HepG2 (cell line): ENCODE data around the gene CA7. TPM values are rescaled to one million over a fixed set of nuclear protein-coding genes. Genes with fewer than 3 reads are reported as not detected.

Source experiments
- ELF4 ChIP-seq: sonication (generic); formaldehyde crosslinking; IDR thresholded peaks from 2 replicates; pipeline ENCODE4 v1.5.0; 2020; ENCODE audit warnings: missing genetic modification reagents, mild to moderate bottlenecking, moderate library complexity, borderline replicate concordance
- GTF3A ChIP-seq: sonication (generic); formaldehyde crosslinking; conservative IDR thresholded peaks from 2 replicates; pipeline ENCODE4 v1.4.0; 2020; ENCODE audit warnings: mild to moderate bottlenecking, missing genetic modification reagents
- HES4 ChIP-seq: sonication (generic); formaldehyde crosslinking; IDR thresholded peaks from 2 replicates; pipeline ENCODE4 v1.9.0; 2021; ENCODE audit warnings: mild to moderate bottlenecking, missing genetic modification reagents, borderline replicate concordance
- MTF2 ChIP-seq: sonication (generic); formaldehyde crosslinking; IDR thresholded peaks from 2 replicates; pipeline ENCODE4 v1.5.0; 2020; ENCODE audit warnings: missing genetic modification reagents, borderline replicate concordance
- NCOR1 ChIP-seq: fragments of 200-600 bp; sonication (generic); IDR thresholded peaks from 2 replicates; pipeline ENCODE4 v1.7.0; 2017; ENCODE audit warnings: antibody characterized with exemption, low read length, borderline replicate concordance
- ONECUT2 ChIP-seq: sonication (generic); formaldehyde crosslinking; IDR thresholded peaks from 2 replicates; pipeline ENCODE4 v1.4.0; 2020; ENCODE audit warnings: missing genetic modification reagents
- POLR2G ChIP-seq: fragments of 200-400 bp; formaldehyde crosslinking; IDR thresholded peaks from 2 replicates; pipeline ENCODE4 v1.6.1; 2018; ENCODE audit warnings: mild to moderate bottlenecking, low read depth, low read length, moderate library complexity
- TP53 ChIP-seq: sonication (generic); formaldehyde crosslinking; conservative IDR thresholded peaks from 2 replicates; pipeline ENCODE4 v1.4.0; 2020; ENCODE audit warnings: missing genetic modification reagents
- TSC22D2 ChIP-seq: sonication (generic); formaldehyde crosslinking; IDR thresholded peaks from 2 replicates; pipeline ENCODE4 v1.5.1; 2020; ENCODE audit warnings: missing genetic modification reagents, mild to moderate bottlenecking, borderline replicate concordance
- ZBED4 ChIP-seq: sonication (generic); formaldehyde crosslinking; IDR thresholded peaks from 2 replicates; pipeline ENCODE4 v1.4.0; 2020; ENCODE audit warnings: missing genetic modification reagents, borderline replicate concordance
- ZBTB49 ChIP-seq: sonication (generic); formaldehyde crosslinking; IDR thresholded peaks from 2 replicates; pipeline ENCODE4 v1.4.0; 2020; ENCODE audit warnings: missing genetic modification reagents, borderline replicate concordance
- ZFY ChIP-seq: sonication (generic); formaldehyde crosslinking; IDR thresholded peaks from 2 replicates; pipeline ENCODE4 v1.4.0; 2020; ENCODE audit warnings: missing genetic modification reagents
- ZMYM2 ChIP-seq: sonication (generic); formaldehyde crosslinking; IDR thresholded peaks from 2 replicates; pipeline ENCODE4 v1.8.0; 2022; ENCODE audit warnings: mild to moderate bottlenecking, missing genetic modification reagents
- ZNF101 ChIP-seq: sonication (generic); formaldehyde crosslinking; IDR thresholded peaks from 2 replicates; pipeline ENCODE4 v1.4.0; 2020; ENCODE audit warnings: mild to moderate bottlenecking, low read depth, missing genetic modification reagents, borderline replicate concordance
- ZNF547 ChIP-seq: sonication (generic); formaldehyde crosslinking; IDR thresholded peaks from 2 replicates; pipeline ENCODE4 v1.5.1; 2020; ENCODE audit warnings: mild to moderate bottlenecking, missing genetic modification reagents
- ZNF567 ChIP-seq: sonication (generic); formaldehyde crosslinking; IDR thresholded peaks from 2 replicates; pipeline ENCODE4 v1.8.1; 2023; ENCODE audit warnings: mild to moderate bottlenecking, missing genetic modification reagents, borderline replicate concordance
- polyA plus RNA-seq, 8 experiments: library from polyadenylated mRNA; depleted of rRNA in 3 of 8; stranded (reverse) in 7 of 8; unstranded in 1 of 8; fragments of >200 nt; fragmentation: Illumina TruSeq in 4 of 8; extraction: Trizol in 4 of 8; gene quantifications; 2 replicates each; pipeline versions ENCODE4 v1.2.1 to v1.2.3, GENCODE V29; 2011 to 2016; ENCODE audit warnings: low read depth in 4 of 8, missing spikeins in 1 of 8, mixed read lengths in 1 of 8; ENCODE audit not compliant: insufficient read depth in 1 of 8
- total RNA-seq, 5 experiments: library from RNA; depleted of rRNA; stranded (reverse); fragments of >200 nt; fragmentation: Illumina TruSeq; extraction: Trizol; gene quantifications; 2 replicates each; pipeline ENCODE4 v1.2.3, GENCODE V29; 2016; ENCODE audit warnings: low read depth in 1 of 5
- TF ChIP-seq, protein P1 (sequence below): sonication (generic); formaldehyde crosslinking; IDR thresholded peaks from 2 replicates; pipeline ENCODE4 v1.5.0; 2020; ENCODE audit warnings: mild to moderate bottlenecking, missing genetic modification reagents

The CA7 gene
- total and polyA plus RNA-seq, 2 of the 13 experiments (the other 11 are each of a cell fraction or from before 2014, with no cell fraction given) = not detected

GRCh38 chr16:66880288-66881013, 36.2 kb downstream of the CA7 start, which contains the start of gene PDP2 (continued):
- 0 out of 2 replicates have a peak, but pooled peaks have one; percentile 26 for TF ChIP-seq ZBTB49 (CRISPR knock-in tag)
- peak; percentile 98 for TF ChIP-seq TSC22D2
- TF ChIP-seq ONECUT2 (CRISPR knock-in tag) = 0 out of 2 replicates have a peak, but pooled peaks have one; percentile 43
- peak; percentile 98 for TF ChIP-seq ZFY (CRISPR knock-in tag)
- 0 out of 2 replicates have a peak, but pooled peaks have one; percentile 30 for TF ChIP-seq GTF3A (CRISPR knock-in tag)
- TF ChIP-seq ZBED4 (CRISPR knock-in tag) = peak; percentile 85
- peak; percentile 98 for TF ChIP-seq ZNF547 (CRISPR knock-in tag)
- TF ChIP-seq ZNF567 (CRISPR knock-in tag) = peak; percentile 97
- peak; percentile 74 for TF ChIP-seq TP53 (CRISPR knock-in tag)
- no peak for TF ChIP-seq NCOR1
- peak; percentile 95; the same call in 1 of the 2 replicates for TF ChIP-seq ZMYM2 (CRISPR knock-in tag)
- TF ChIP-seq ELF4 (CRISPR knock-in tag) = peak; percentile 75; the same call in 1 of the 2 replicates
- TF ChIP-seq ZNF101 (CRISPR knock-in tag) = peak; percentile 96; the same call in 1 of the 2 replicates
- TF ChIP-seq POLR2G = peak; percentile 89
- peak; percentile 75; the same call in 1 of the 2 replicates for TF ChIP-seq MTF2 (CRISPR knock-in tag)
- TF ChIP-seq, protein P1, sequence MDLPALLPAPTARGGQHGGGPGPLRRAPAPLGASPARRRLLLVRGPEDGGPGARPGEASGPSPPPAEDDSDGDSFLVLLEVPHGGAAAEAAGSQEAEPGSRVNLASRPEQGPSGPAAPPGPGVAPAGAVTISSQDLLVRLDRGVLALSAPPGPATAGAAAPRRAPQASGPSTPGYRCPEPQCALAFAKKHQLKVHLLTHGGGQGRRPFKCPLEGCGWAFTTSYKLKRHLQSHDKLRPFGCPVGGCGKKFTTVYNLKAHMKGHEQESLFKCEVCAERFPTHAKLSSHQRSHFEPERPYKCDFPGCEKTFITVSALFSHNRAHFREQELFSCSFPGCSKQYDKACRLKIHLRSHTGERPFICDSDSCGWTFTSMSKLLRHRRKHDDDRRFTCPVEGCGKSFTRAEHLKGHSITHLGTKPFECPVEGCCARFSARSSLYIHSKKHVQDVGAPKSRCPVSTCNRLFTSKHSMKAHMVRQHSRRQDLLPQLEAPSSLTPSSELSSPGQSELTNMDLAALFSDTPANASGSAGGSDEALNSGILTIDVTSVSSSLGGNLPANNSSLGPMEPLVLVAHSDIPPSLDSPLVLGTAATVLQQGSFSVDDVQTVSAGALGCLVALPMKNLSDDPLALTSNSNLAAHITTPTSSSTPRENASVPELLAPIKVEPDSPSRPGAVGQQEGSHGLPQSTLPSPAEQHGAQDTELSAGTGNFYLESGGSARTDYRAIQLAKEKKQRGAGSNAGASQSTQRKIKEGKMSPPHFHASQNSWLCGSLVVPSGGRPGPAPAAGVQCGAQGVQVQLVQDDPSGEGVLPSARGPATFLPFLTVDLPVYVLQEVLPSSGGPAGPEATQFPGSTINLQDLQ = peak; percentile 78; the same call in 1 of the 2 replicates
- peak; percentile 96 for TF ChIP-seq HES4 (CRISPR knock-in tag)
